ENCODE results near the gene NUP153.
A peak's percentile ranks its signal among the peaks of the same experiment; 100 is the strongest.

NUP153 gene

DNA sequence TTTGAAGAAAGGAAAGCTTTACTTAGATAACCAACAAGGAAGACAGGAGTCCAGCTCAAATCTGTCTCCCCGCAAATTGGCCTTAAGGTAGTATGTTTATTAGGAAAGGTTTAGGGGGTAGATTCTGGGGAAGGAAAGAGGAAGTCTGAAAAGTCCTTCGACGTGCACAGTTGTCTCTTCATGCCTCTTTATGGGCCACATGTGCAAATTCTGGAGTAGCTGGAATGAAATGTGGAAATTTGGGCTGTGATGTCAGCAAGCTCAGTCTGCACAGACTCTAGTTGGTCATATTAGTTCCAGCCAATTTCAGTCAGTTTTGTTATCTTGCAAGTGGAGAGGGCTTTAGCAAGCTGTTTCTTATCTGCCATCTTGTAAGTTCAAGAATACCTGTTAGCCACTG is 50.1 kb downstream of the NUP153 start:
- DNase-seq, result no peak

DNA sequence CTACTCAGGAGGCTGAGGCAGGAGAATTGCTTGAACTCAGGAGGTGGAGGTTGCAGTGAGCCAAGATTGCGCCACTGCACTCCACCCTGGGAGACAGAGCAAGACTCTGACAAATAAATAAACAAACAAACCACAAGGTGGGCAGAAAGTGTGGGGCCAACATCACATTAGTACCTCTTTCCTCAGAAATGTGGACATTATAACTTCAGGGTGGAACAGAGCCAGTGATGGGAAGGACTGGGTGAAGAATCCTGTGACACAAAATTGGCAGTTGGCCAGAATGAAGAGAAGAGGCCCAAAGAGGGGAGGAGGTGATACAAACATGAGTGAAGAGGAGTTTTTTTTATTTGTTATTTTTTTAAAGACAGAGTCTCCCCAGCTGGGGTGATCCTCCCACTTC is 50.6 kb downstream of the NUP153 start:
- DNase-seq, result no peak

DNA sequence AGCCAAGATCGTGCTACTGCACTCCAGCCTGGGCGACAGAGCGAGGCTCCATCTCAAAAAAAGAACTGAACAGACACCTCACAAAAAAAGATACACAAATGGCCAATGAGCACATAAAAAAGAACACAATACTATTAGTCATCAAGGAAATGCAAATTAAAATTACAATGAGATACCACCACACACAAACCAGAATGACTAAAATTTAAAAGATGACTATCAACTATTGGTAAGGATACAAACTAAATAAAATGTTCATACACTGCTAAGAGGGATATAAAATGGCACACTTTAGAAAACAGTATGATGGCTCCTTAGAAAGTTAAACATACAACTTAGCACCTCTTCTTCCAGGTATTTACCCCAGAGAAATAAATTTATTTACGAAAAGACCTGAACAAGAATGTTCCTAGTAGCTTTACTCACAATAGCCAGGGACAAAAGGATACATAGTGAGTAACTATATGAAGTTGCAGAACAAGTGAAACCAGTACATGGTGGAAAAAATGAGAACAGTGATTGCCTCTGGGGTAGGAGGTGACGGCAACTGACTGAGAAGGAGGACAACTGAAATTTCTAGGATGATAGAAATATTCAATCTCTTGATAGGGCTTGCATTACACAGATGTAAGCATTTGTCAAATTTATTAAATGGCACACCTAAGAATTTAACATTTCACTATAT is 53.4 kb downstream of the NUP153 start:
- no peak for DNase-seq

DNA sequence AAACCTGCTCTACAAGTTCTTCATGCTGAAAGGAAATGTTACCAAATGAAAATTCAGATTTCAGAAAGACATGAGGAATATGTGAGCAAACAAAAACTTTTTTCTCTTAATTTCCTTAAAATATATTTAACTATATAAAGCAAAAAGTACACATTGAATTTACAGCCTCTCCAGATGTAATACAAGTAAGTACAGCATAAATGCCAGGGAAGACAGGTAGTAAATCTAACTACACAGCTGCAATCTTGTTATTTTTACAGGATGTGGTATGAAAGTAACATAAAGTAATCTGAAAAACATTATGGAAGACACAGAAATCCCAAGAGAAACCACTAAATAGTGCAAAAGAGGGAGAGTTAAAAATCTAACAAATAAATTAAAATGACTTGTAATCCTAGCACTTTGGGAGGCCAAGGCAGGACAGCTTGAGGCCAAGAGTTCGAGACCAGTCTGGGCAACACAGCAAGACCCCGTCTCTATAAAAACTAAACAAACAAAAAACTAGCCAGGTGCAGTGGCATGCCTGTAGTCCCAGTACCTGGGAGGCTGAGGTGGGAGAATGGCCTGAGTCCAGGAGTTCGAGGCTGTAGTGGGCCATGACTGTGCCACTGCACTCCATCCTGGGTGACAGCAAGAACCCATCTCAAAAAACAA is 55.9 kb downstream of the NUP153 start:
- DNase-seq, result no peak

DNA sequence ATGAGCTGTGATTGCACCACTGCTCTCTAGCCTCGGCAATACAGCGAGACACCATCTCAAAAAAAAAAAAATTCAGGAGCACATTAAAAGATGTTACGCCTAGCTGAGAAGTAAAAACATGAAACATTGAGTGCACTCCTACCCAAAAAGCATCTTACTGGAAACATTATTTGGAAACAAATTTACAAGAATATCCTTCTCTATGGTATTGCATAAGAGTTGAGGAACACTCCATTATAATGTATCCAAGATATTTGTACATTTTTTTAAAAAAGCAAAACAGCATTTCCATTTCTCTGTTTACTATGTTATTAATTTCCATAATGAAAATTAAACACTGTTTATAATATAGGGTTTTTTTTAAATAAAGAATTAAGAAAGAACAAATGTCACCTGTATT is 58.0 kb downstream of the NUP153 start:
- no peak for DNase-seq

DNA sequence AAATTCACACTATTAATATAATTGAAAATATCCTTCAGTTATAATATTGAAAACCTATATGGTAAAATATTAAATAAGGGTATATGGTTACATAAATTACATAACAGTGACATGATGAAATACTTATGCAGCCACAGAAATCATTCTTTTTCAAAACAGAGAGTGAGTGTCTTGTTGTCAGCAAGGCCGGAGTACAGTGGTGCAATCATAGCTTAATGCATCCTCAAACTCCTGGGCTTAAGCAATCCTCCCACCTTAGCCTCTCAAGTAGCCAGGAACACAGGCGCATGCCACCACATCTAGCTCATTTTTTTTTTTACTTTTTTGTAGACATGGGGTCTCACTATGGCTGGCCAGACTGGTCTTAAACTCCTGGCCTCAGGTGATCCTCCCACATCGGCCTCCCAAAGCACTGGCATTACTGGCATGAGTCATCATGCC is 66.2 kb downstream of the NUP153 start:
- peak; percentile 81 for DNase-seq

DNA sequence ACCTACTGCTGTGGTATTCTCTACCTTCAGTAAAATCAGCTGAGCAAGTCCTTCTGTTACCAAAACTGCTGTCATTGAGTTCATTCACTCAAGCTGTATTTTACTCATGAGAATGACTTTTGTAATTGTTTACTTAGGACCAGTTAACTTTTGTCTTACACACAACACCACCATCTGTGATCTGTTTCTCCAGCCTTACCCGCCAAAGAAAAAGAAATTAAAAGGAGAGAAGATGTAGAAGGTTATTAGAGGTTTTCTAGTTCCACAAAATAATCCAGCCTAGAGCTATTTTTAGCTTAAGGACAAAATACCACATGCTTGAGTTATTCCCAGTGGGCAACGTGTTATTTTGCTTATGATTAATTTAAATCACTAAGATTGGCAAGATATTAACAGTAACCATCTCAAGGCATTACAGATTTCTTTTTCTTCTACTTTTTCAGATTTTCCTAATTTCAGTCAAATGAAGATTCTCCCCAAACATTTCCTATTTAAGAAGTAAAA is 68.5 kb downstream of the NUP153 start:
- DNase-seq, result no peak

DNA sequence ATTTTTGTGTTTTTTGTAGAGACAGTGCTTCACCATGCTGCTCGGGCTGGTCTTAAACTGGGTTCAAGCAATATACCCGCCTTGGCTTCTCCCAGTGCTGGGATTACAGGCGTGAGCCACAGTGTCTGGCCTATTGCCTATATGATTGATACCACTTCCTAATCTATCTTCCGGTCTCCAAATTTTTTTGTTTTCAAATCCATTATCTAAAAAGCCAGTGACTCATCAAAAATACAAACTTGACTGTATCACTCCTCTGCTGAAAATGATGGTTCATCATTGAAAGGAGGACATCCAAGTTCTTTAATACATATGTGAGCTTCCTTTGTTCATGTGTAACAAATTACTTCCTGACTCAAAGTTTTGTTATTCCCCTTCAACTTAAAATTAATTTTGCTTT is 71.2 kb downstream of the NUP153 start:
- no peak for DNase-seq

DNA sequence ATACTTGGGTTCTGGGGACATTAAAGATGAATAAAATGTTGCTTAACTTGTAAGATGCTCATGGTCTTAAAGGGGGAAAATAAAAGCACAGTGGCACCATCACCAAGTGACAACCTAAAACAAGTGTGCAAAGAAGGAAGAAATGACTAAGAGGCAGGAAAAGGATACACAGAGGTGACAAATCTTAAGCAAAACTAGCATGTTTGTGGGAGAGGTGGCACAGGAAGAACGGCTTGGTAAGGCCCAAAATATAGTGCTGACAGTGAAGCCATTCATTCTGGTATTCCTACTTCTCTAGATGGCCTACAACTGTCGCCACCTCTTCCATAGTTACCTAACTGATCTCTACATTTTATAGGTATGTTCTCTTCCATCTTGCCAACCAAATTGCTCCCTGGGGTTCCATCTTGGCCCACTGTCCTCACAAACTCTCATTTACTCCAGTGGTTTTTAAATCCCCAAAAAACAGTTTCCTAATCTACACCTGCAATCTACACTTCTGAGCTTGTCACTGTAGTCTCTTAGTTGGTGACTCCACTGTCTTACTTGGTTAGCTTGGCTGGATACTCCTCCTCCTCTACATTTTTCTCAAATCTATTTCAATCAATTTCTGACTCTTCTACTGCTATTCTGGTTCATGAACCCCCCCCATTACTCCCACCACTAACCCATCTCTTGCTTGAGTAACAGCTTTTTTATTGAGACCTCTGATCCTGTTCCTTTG is 73.1 kb downstream of the NUP153 start:
- no peak for DNase-seq

DNA sequence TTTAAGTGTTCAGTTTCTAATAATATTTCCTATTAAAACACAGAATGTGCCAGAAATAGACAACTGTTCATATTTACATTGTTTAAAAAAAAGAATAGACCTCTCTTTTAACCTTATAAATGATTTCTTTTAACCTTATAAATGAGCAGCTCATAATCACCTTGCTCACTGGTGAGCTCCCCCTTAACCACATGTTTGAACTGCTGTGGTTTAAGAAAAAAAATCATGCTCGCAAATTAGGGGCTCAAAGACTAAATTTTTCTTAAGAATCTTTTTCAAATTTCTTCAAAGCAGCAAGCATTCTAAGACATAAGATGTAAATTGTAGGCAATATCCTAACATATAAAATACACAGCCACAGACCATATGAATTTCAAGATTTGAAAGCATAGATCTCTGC is 73.8 kb downstream of the NUP153 start:
- no peak for DNase-seq

DNA sequence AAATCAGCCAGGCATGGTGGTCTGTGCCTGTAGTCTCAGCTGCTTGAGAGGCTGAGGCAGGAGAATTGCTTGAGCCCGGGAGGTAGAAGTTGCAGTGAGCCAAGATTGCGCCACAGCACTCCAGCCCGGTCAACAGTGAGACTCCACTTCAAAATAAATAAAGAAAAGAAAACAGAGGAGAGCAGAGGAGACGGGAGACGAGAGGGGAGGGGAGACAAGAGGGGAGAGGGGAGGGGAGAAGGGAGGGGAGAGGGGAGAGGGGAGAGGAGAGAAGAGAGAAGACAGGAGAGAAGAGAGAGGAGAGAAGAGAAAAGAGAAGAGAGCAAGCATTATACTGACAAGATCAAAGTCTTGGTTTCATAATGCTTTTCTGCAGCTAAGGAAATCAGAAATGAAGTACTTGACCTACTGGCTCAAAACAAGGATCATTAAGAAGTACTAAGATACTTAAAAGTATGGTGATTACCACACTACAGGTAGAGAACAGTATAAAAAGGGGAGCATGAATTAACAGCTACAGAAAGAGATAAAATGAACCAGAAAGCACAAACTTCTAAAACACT is 76.1 kb downstream of the NUP153 start:
- DNase-seq, result no peak

DNA sequence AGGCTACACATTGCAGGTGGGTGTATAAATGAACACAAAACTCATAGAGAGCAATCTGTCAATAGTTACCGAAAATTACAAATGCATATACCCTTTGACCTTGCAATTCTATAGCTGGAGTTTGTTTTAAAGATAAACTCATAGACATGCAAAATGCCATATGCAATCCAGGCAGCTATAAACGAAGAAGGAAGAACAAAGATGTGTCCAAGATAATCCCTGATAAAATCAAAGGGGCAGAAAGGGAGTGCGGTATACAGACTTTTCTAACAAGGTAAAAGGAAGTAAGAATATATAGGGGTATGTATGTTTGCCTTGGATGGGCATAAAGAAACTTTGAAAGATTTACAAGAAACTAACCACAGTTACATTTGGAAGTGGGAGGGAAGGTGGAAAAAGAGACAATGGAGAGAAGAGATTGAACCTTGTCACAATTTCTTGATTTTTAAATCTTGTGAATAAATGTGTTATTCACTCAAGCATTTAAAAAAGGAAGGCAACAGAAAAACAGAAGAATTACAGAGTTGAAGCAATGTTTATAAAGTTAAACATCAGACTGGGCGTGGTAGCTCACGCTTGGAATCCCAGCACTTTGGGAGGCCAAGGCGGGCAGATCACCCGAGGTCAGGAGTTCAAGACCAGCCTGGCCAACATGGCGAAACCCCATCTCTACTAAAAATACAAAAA is 76.8 kb downstream of the NUP153 start:
- no peak for DNase-seq

DNA sequence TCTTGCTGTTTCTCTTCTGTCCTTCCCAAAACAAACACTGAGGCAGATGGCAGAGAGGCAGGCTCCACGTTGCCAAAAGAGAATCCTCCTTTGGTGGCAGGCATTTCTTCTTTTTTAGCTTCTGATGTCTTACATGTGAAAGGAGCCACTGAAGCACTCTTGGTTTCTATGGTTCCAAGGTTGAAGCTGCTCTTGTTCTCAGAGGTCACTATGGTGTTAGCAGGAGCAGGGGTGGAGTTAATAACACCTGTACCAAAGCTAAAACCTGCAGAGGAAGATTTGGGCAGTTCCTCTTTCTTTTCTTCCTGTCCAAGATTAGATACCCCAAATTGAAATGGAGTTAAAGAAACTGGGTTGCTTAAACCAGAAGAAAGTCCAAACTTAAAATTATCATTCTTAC is 77.9 kb downstream of the NUP153 start:
- DNase-seq, result no peak

DNA sequence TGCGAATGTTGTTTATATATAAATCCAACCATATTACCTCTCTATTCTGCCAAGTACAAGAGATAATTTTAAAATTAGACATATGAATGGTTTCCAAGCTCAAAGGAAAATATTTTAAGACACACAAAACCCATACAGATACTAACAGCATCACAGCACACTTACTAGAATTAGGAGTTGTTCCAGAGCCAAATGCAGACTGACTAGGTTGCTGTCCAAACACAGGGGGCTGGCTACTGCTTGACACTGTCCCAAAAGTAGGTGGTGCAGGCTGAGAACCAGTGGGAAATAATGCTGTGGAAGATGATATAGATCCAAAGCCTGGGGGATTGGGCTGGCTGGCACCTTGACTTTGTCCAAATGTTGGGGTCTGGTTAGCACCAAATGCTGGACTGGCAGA is 82.3 kb downstream of the NUP153 start:
- no peak for DNase-seq

DNA sequence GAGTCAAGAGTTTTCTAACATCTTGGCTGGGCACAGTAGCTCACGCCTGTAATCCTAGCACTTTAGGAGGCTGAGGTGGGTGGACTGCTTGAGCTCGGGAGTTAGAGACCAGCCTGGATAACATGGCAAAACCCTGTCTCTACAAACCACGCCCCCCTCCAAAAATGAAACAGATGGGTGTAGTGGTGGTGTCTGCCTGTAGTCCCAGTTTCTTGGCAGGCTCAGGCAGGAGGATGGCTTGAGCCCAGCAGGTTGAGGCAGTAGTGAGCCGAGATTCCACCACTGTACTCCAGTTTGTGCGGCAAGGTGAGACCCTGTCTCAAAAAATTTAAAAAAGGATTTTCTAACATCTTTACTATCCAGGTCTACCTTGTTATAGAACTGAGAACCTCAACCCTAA is 84.6 kb downstream of the NUP153 start:
- DNase-seq, result no peak

DNA sequence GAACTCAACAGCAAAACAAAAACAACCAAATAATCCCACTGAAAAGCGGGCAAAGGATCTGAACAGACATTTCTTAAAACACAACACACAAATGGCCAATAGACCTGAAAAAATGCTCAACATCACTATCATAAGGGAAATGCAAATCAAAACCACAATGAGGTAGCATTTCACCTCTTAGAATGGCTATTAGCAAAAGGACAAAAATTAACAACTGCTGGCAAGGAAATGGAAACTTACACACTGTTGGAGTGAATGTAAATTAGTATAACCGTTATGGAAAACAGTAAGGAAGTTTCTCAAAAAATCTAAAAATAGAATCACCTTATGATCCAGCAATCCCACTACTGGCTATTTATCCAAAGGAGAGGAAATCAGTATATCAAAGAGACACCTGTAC is 85.7 kb downstream of the NUP153 start:
- DNase-seq, result no peak

DNA sequence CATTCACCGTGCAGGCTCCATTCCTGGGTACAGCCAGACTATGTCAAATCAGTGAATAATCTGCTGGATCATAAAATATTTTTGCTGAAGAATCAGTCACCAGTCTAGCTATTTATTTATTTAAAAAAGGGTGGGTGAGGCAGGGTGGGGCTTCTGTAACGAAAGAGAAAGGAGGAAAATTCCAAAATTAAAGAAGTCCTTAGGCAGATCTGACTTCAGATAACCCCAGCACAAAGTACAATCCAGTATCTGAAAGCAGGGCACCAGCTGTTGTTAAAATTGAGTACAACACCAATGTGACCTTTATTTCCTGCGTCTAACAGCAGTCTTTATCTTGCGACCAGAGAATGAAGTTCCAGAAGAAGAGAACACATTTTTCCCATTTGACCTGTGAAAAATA is 90.9 kb downstream of the NUP153 start:
- DNase-seq, result no peak

DNA sequence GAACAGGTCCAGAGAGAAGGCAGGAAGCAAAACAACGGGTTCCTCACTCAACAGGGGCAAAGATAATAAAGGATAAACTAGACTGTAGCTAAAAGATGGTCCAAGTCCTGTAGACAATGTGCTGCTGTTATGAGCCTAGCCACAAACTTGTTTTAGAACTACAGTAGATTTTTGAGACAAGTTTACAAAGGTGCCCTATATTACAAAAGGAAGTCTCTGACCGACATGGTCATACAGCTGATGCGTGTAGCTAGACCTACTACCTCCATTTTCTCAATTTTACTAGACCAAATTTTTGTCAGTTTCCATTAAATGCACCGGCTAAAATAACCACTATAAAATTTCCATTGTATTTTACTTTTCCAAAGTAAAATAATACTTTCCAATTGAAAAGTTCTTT is 94.7 kb downstream of the NUP153 start:
- no peak for DNase-seq

DNA sequence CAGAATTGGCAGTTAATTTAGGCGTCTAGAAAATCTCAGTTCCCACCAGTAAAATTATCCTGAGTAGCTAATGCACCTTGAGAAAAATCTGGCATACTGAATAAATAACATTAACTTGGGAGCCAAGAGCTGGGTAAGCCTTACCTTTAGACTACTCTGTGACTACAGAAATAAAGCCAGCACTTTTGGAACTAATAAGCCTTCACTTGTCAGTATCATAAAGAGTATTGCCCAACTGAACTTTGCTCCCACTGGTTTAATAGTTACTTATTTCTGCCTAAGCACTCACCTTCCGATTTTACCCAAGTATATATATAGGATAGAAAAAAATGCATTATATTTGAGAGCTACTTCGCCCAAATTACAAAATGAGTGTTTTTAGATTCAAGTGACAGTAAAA is 95.9 kb downstream of the NUP153 start:
- no peak for DNase-seq

DNA sequence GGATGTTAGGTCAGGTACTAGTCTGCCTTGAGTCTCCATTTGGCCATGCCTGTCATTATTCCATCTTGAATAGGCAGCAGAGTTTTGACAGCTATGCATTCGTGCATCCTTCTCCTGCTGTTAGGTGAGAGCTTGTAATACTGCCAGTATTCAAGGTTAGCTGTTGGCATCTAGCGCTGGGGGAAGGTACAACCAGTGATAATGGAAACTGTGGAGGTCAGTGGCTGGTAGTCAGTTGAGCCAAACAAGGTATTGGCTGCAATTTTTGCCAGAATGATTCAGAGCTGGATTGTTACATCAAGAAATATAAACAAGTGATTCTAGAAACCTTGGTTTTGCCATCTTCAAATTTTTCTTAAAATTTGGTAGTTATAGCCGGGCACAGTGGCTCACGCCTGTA is 100.1 kb downstream of the NUP153 start:
- no peak for DNase-seq

DNA sequence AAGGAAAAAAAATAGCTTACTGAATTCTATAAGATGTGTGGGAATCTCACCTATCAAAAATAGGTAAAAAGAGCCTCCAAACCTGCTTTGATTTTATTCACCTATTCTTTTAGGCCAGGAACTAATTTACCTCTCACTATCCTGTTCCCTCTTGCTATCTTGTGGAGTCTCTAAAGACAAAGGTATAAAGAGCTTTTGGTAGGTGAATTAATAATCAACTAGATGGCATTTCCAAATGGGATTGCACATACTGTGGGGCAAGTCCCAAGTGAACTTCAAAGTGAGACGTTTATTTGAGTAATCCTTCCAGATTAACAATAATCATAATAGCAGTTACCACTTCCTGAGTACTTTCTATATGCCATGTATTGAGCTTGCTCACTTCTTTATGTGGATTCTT is 103.8 kb downstream of the NUP153 start:
- no peak for DNase-seq

DNA sequence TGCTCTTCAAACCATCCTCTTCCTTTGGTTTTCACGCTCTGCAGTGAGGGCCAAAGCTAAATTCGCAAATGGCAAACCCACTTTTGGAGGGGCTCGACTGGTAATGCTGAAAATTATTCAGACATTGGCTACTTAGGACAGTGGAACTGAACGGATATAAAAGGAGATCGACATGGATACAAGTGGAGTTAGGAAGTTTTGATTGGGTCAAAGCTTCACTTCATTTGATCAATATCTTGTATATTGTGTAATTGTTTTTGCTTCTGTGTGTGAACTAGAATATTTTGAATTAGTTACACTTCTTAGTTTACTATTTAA is 105.4 kb downstream of the NUP153 start:
- no peak for DNase-seq

All from AML-193 (cell line).